NT2/D1 (cell line): ENCODE data around the gene B3GNT5.

Source experiments
- YY1 ChIP-seq: IDR thresholded peaks from 2 replicates; pipeline ENCODE4 v1.6.1; 2011; ENCODE audit not compliant: insufficient read length, insufficient read depth
- ZNF274 ChIP-seq: IDR thresholded peaks from 2 replicates; pipeline ENCODE4 v1.6.1; 2011; ENCODE audit warnings: mild to moderate bottlenecking, low read depth, low read length

GRCh38 chr3:183213415-183214276, 39.4 kb upstream of the B3GNT5 start:
- TF ChIP-seq YY1 (no peak), ZNF274 (no peak)
